ACC112 (cell line): ENCODE results near the gene PIGN.

ENCODE experiments used
- H2AFZ ChIP-seq: fragments of 200-600 bp; sonication (generic); one replicate; pipeline ENCODE4 v1.6.0; 2017; ENCODE audit warnings: antibody characterized with exemption, low read length; ENCODE audit not compliant: unreplicated experiment
- H3K27ac ChIP-seq: fragments of 200-600 bp; sonication (generic); 2 replicates; pipeline ENCODE4 v1.5.1; 2014; ENCODE audit warnings: low read depth, mild to moderate bottlenecking, antibody characterized with exemption, low read length, moderate library complexity
- H3K27me3 ChIP-seq: fragments of 200-600 bp; sonication (generic); 2 replicates; pipeline ENCODE4 v1.6.1; 2014; ENCODE audit warnings: mild to moderate bottlenecking, antibody characterized with exemption, low read length, moderate library complexity, mixed read lengths; ENCODE audit not compliant: insufficient read depth
- H3K36me3 ChIP-seq: fragments of 200-600 bp; sonication (generic); 2 replicates; pipeline ENCODE4 v1.6.1; 2016; ENCODE audit warnings: mild to moderate bottlenecking, antibody characterized with exemption, low read length, moderate library complexity, mixed read lengths; ENCODE audit not compliant: insufficient read depth
- H3K4me1 ChIP-seq: fragments of 200-600 bp; sonication (generic); one replicate; pipeline ENCODE4 v1.6.1; 2016; ENCODE audit warnings: low read length, mixed read lengths; ENCODE audit not compliant: insufficient read depth, unreplicated experiment, control insufficient read depth
- H3K4me3 ChIP-seq: fragments of 200-600 bp; sonication (generic); 2 replicates; pipeline ENCODE4 v1.5.1; 2014; ENCODE audit warnings: mild to moderate bottlenecking, low read depth, low read length
- H3K79me2 ChIP-seq: fragments of 200-600 bp; sonication (generic); one replicate; pipeline ENCODE4 v1.6.0; 2016; ENCODE audit warnings: low read length; ENCODE audit not compliant: control insufficient read depth, unreplicated experiment, insufficient read depth

PIGN gene, protein sequence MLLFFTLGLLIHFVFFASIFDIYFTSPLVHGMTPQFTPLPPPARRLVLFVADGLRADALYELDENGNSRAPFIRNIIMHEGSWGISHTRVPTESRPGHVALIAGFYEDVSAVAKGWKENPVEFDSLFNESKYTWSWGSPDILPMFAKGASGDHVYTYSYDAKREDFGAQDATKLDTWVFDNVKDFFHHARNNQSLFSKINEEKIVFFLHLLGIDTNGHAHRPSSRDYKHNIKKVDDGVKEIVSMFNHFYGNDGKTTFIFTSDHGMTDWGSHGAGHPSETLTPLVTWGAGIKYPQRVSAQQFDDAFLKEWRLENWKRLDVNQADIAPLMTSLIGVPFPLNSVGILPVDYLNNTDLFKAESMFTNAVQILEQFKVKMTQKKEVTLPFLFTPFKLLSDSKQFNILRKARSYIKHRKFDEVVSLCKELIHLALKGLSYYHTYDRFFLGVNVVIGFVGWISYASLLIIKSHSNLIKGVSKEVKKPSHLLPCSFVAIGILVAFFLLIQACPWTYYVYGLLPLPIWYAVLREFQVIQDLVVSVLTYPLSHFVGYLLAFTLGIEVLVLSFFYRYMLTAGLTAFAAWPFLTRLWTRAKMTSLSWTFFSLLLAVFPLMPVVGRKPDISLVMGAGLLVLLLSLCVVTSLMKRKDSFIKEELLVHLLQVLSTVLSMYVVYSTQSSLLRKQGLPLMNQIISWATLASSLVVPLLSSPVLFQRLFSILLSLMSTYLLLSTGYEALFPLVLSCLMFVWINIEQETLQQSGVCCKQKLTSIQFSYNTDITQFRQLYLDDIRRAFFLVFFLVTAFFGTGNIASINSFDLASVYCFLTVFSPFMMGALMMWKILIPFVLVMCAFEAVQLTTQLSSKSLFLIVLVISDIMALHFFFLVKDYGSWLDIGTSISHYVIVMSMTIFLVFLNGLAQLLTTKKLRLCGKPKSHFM

DNA sequence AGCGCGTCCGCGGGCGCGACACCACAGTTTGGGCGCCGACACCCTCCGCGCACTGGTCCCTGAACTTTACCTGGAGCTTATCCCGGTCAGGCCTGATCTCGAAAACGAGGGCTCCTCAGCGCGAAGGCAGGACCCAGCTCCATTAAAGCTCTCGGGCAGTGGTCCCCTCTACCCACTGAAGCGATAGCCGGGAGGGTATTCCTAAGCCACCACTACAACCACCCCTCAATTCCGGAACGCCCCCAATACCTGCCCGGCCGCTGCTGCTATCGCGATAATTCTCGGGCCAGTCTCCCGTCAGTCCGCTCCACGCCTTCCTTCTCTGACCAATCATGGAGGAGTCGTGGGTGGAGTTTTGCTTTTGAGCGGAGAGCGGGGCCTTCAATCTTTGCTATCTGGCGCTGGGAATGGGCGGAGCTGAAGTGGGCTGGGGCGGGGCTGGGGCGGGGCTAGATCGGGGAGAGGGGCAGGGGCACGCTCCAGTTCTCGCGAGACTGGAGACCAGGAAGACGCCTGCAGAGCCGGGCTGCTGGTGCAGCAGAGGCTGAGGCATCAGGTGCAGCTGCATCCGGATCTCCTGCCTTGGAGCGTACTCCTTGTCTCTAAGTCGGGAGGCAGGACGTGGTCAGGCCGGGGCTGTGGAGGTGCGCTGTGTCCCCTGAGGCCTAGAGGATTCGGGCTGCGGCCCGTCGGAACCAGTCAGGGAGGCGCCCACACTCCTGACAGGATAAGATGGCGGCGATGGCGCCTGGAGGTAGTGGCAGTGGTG lies at the start of gene PIGN, which contains the start of gene RELCH:
Gene PIGN, minus strand, starts transcription at position 283 of the 769 bp plus-strand sequence. CDS start 25,703 bp downstream, outside the sequence.
Gene RELCH, plus strand, starts transcription at position 482 of the 769 bp plus-strand sequence. Its CDS starts 251 bp downstream, at position 733.
- H3K27ac ChIP-seq: peak within 1 kb of the TSS; percentile 34
- peaks cover 67% of the 10 kb centered on the region for H3K79me2 ChIP-seq
- H3K27me3 ChIP-seq: no peaks in the 10 kb centered on the region
- peak within 1 kb of the TSS; percentile 96 for H2AFZ ChIP-seq
- peak within 1 kb of the TSS; percentile 97 for H3K4me3 ChIP-seq
- peaks cover 38% of the 10 kb centered on the region for H3K4me1 ChIP-seq
- no peaks in the 10 kb centered on the region for H3K36me3 ChIP-seq

DNA sequence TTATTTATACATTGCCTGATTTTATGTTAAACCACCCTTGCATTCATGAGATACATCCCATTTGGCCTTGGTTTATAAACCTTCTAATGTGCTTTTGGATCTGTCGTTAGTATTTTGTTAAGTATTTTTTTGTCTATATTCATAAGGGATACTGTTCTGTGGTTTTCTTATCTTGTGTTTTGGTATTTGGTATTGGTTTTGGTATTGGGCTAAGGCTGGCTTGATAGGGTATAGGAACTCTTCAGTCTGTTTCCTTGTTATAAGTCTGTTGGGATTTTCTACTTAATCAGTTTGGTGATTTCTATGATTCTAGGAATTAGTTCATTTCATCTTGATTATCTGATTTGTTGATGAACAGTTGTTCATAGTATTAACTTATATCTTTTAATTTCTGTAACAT lies 49.4 kb upstream of the PIGN start:
- Histone ChIP-seq H2AFZ (no peak overlapping the region), H3K27me3 (no peaks in the 10 kb centered on the region), H3K36me3 (peaks cover 23% of the 10 kb centered on the region), H3K4me1 (no peaks in the 10 kb centered on the region), H3K27ac (no peak overlapping the region), H3K79me2 (no peaks in the 10 kb centered on the region), H3K4me3 (no peak overlapping the region)

DNA sequence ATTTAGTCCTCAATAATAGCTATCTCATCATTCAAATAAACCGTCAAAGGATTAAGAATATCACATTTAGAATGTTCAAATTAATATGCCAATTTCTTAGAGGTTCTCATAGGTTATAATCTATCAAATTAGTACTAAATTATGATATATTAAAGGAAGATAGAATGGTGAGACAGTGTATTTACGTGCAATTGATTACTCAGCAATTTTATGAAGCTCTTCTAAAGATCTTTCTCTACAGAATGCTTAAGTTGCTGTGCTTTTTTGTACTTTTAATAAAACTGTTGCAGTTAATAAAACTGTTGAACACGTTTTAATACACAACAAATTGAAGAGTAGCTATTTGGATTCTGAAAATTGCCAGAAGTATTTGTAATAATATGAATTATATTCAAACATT lies 39.2 kb upstream of the PIGN start:
- Histone ChIP-seq H3K27ac (no peak overlapping the region), H3K4me1 (no peaks in the 10 kb centered on the region), H3K4me3 (no peak overlapping the region), H3K27me3 (no peaks in the 10 kb centered on the region), H2AFZ (no peak overlapping the region), H3K36me3 (peaks cover 57% of the 10 kb centered on the region), H3K79me2 (no peaks in the 10 kb centered on the region)

DNA sequence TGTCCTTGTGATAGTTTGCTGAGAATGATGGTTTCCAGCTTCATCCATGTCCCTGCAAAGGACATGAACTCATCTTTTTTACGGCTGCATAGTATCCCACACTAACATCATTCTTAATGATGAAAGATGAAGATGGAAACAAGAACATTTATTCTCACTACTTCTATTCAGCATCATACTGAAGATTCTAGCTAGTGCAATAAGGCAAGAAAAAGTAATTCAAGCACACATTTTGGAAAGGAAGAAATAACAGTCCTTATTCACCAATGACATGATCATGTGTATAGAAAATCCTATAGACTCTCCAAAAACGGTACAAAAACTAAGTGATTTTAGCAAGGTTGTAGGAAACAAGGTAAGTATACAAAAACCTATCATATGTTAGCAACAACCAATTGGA lies 37.4 kb upstream of the PIGN start:
- Histone ChIP-seq H3K36me3 (peaks cover 53% of the 10 kb centered on the region), H3K27me3 (no peaks in the 10 kb centered on the region), H3K4me1 (no peaks in the 10 kb centered on the region), H3K79me2 (no peaks in the 10 kb centered on the region), H3K4me3 (no peak overlapping the region), H2AFZ (no peak overlapping the region), H3K27ac (no peak overlapping the region)

DNA sequence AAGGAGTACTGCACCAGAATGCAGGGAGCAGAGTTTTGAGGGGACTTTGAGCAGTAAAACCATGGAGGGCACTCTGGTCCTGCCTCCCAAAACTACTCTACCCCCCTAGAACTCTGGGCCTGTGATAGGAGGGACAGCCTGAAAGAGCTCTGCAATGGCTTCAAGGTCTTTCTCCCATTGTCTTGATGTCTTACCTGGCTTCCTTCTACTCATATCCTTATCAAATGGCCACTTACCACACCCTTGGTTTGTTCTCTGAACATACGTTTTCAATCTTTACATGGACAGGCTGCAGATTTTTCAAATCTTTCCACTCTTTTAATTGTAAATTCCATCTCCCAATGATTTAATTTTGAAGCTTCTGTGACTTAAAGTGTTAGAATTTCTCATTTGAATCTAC lies 27.9 kb upstream of the PIGN start:
- Histone ChIP-seq H3K27me3 (no peaks in the 10 kb centered on the region), H2AFZ (no peak overlapping the region), H3K4me1 (peaks cover 5% of the 10 kb centered on the region), H3K36me3 (peaks cover 34% of the 10 kb centered on the region), H3K27ac (no peak overlapping the region), H3K4me3 (no peak overlapping the region), H3K79me2 (peaks cover 11% of the 10 kb centered on the region)

DNA sequence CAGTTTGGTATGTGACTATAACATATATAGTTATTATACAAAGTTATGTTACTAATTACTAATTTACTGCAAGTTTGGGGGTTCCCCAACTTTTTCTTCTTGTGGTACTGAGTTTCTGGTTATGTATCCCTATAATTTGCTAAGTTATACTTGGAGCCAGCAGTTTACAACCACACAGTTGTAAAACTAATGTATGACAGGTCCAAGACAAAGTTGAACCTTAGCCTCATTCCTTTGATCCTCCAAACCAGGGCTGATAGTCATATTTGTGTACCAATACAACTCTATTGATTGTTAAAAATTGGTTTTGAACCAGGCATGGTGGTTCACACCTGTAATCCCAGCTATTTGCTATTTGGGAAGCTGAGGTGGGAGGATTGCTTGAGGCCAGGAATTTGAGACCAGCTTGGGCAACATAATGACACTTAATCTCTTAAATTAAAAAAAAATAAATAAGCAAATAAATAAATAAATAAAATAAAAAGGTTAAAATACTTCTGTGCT lies 24.5 kb upstream of the PIGN start:
- Histone ChIP-seq H3K4me3 (no peak overlapping the region), H2AFZ (no peak overlapping the region), H3K4me1 (no peaks in the 10 kb centered on the region), H3K27ac (no peak overlapping the region), H3K36me3 (peaks cover 39% of the 10 kb centered on the region), H3K27me3 (no peaks in the 10 kb centered on the region), H3K79me2 (peaks cover 41% of the 10 kb centered on the region)

DNA sequence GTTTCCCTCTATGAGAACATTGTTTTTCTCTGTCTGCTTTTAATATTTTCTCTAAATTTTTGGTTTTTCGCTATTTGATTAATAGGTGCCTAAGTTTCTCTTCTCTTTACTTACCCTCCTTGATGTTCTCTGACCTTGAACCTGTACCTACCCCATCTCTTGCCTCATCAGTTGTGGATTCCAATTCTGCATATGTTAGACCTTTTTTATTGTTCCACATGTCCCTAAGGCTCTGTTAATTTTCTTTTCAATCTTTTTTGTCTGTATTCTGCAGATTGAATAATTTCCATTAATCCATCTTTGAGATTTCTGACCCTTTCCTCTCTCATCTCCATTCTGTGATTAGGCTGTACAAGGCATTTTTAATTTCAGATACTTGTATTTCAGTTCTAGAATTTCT lies 23.3 kb upstream of the PIGN start:
- Histone ChIP-seq H2AFZ (no peak overlapping the region), H3K27ac (no peak overlapping the region), H3K27me3 (no peaks in the 10 kb centered on the region), H3K4me3 (no peak overlapping the region), H3K79me2 (peaks cover 52% of the 10 kb centered on the region), H3K4me1 (no peaks in the 10 kb centered on the region), H3K36me3 (peaks cover 38% of the 10 kb centered on the region)

DNA sequence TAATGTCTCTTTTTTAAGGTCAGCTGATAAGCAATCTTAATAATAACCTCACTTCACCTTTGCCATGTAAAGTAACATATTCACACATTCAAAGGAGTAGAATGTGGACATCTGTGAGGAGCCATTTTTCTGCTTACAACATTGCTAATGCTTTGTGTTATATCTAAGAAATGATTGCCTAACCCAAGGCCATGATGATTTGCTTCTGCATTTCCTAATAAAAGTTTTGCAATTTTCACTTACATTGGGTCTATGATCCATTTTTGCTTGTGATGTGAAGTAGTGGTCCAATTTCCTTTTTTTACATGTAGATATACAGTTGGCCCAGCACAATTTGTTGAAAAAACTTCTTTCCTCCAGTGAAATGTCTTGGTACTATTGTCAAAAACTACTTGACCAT lies 22.2 kb upstream of the PIGN start:
- Histone ChIP-seq H2AFZ (no peak overlapping the region), H3K36me3 (peaks cover 35% of the 10 kb centered on the region), H3K27ac (no peak overlapping the region), H3K4me1 (no peaks in the 10 kb centered on the region), H3K4me3 (no peak overlapping the region), H3K27me3 (no peaks in the 10 kb centered on the region), H3K79me2 (peaks cover 61% of the 10 kb centered on the region)

DNA sequence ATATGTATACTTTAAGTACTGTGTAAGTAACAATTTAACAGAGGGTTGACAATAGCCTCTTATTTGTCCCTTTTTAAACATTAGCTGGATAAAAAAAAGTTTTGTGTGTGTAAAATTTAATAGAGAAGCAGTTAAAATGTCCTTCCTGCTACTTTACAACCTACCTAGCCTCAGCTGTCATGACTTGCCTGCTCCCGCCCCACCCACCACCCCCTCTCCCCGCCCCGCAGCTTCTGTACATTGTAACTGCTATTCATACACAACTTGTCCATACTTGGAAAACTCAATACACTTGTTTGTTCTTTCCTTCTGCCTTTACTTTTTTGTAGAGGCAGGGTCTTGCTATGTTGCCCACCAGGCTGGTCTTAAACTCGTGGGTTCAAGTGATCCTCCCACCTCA lies 19.7 kb upstream of the PIGN start:
- no peak overlapping the region for H3K27ac ChIP-seq
- H3K4me3 ChIP-seq: no peak overlapping the region
- H3K4me1 ChIP-seq: no peaks in the 10 kb centered on the region
- peaks cover 20% of the 10 kb centered on the region for H3K36me3 ChIP-seq
- no peak overlapping the region for H2AFZ ChIP-seq
- peaks cover 64% of the 10 kb centered on the region for H3K79me2 ChIP-seq
- H3K27me3 ChIP-seq: no peaks in the 10 kb centered on the region

DNA sequence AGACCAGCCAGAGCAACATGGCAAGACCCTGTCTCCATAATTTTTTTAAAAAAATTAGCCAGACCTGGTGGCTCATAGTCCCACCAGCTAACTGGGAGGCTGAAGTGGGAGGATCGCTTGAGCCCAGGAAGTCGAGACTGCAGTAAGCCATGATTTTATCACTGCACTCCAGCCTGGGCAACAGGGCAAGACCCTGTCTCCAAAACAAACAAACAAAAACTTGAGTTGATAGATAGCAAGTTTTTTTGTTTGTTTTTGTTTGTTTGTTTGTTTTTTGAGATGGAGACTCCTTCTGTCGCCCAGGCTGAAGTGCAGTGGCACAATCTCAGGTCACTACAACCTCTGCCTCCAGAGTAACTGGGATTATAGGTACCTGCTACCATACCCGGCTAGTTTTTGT lies 19.0 kb upstream of the PIGN start:
- peaks cover 64% of the 10 kb centered on the region for H3K79me2 ChIP-seq
- no peak overlapping the region for H3K4me3 ChIP-seq
- no peaks in the 10 kb centered on the region for H3K4me1 ChIP-seq
- peaks cover 17% of the 10 kb centered on the region for H3K36me3 ChIP-seq
- H3K27me3 ChIP-seq: no peaks in the 10 kb centered on the region
- H2AFZ ChIP-seq: no peak overlapping the region
- no peak overlapping the region for H3K27ac ChIP-seq
